GM23338 (cell line): ENCODE results near the gene MTNR1B. TPM values are rescaled to one million over a fixed set of nuclear protein-coding genes. Genes with fewer than 3 reads are reported as not detected.

ENCODE experiments used
- ATAC-seq: fragments of 200-7000 bp; cut with Tn5 transposase; 3 replicates; pipeline ENCODE4 v1.9.1; 2020
- DNase-seq: peaks from one replicate; pipeline ENCODE4 v3.0.0-alpha.2; 2015; ENCODE audit warnings: low spot score
- H2AFZ ChIP-seq: fragments of 200-600 bp; sonication (generic); 2 replicates; pipeline ENCODE4 v1.8.0; 2016; ENCODE audit warnings: antibody characterized with exemption, mild to moderate bottlenecking, moderate library complexity
- H3F3A ChIP-seq: fragments of 200-600 bp; sonication (generic); replicated peaks from 2 replicates; pipeline ENCODE4 v1.8.0; 2017; ENCODE audit warnings: antibody characterized with exemption, mixed run types, low read depth
- H3K27ac ChIP-seq: fragments of 200-600 bp; sonication (generic); 2 replicates; pipeline ENCODE4 v1.6.1; 2016; ENCODE audit warnings: low read depth
- H3K27me3 ChIP-seq: fragments of 200-600 bp; sonication (generic); 2 replicates; pipeline ENCODE4 v1.8.0; 2016; ENCODE audit warnings: mild to moderate bottlenecking, mixed run types, moderate library complexity; ENCODE audit not compliant: insufficient read depth
- H3K36me3 ChIP-seq: fragments of 200-600 bp; sonication (generic); 2 replicates; pipeline ENCODE4 v1.8.0; 2016; ENCODE audit warnings: mild to moderate bottlenecking; ENCODE audit not compliant: insufficient read depth
- H3K4me1 ChIP-seq: fragments of 200-600 bp; sonication (generic); 2 replicates; pipeline ENCODE4 v1.8.0; 2016; ENCODE audit warnings: mild to moderate bottlenecking, moderate library complexity; ENCODE audit not compliant: insufficient read depth
- H3K4me2 ChIP-seq: fragments of 200-600 bp; sonication (generic); 2 replicates; pipeline ENCODE4 v1.7.1; 2017; ENCODE audit warnings: mixed run types
- H3K4me3 ChIP-seq: fragments of 200-600 bp; sonication (generic); 2 replicates; pipeline ENCODE4 v1.6.1; 2016; ENCODE audit warnings: mixed run types
- H3K79me2 ChIP-seq: fragments of 200-600 bp; sonication (generic); replicated peaks from 2 replicates; pipeline ENCODE4 v1.8.0; 2017; ENCODE audit warnings: mild to moderate bottlenecking; ENCODE audit not compliant: insufficient read depth
- H3K9me2 ChIP-seq: fragments of 200-600 bp; sonication (generic); 2 replicates; pipeline ENCODE4 v1.8.0; 2017; ENCODE audit not compliant: insufficient read depth
- H4K20me1 ChIP-seq: fragments of 200-600 bp; sonication (generic); replicated peaks from 2 replicates; pipeline ENCODE4 v1.8.0; 2017; ENCODE audit warnings: mild to moderate bottlenecking; ENCODE audit not compliant: insufficient read depth
- H3K27ac Mint-ChIP-seq: 2 replicates; pipeline ENCODE4 v1.8.0; 2020; ENCODE audit warnings: inconsistent platforms, mild to moderate bottlenecking, moderate library complexity, mixed read lengths
- H3K27me3 Mint-ChIP-seq: 3 replicates; pipeline ENCODE4 v1.8.0; 2022; ENCODE audit warnings: low read depth, mild to moderate bottlenecking, moderate library complexity, mixed read lengths, inconsistent platforms; ENCODE audit not compliant: insufficient read depth, poor library complexity
- H3K36me3 Mint-ChIP-seq: 3 replicates; pipeline ENCODE4 v1.8.0; 2021; ENCODE audit warnings: low read depth, mild to moderate bottlenecking, inconsistent platforms, moderate library complexity, mixed read lengths
- H3K4me1 Mint-ChIP-seq: 3 replicates; pipeline ENCODE4 v1.8.0; 2020; ENCODE audit warnings: mild to moderate bottlenecking, inconsistent platforms, mixed read lengths
- H3K4me3 Mint-ChIP-seq: 3 replicates; pipeline ENCODE4 v1.8.0; 2021; ENCODE audit warnings: moderate library complexity, mild to moderate bottlenecking, inconsistent platforms, mixed read lengths
- H3K9me3 Mint-ChIP-seq: 3 replicates; pipeline ENCODE4 v1.8.0; 2020; ENCODE audit warnings: moderate library complexity, mild to moderate bottlenecking, inconsistent platforms, mixed read lengths
- CREB1 ChIP-seq: fragments of 250-450 bp; sonication (Bioruptor Pico); IDR thresholded peaks from 2 replicates; pipeline ENCODE4 v1.5.0; 2020; ENCODE audit warnings: low read depth, mild to moderate bottlenecking, moderate library complexity
- ETS1 ChIP-seq: IDR thresholded peaks from 2 replicates; pipeline ENCODE4 v1.6.1; 2016; ENCODE audit warnings: antibody characterized with exemption
- EZH2phosphoT487 ChIP-seq: fragments of 200-600 bp; sonication (generic); IDR thresholded peaks from one replicate; pipeline ENCODE4 v1.8.1; 2018; ENCODE audit warnings: antibody characterized with exemption; ENCODE audit not compliant: unreplicated experiment
- JUNB ChIP-seq: IDR thresholded peaks from one replicate; pipeline ENCODE4 v1.6.1; 2016; ENCODE audit warnings: antibody characterized with exemption; ENCODE audit not compliant: unreplicated experiment
- NANOG ChIP-seq: IDR thresholded peaks from 2 replicates; pipeline ENCODE4 v1.6.1; 2016; ENCODE audit warnings: antibody characterized with exemption, borderline replicate concordance
- REST ChIP-seq: IDR thresholded peaks from one replicate; pipeline ENCODE4 v1.6.1; 2018; ENCODE audit warnings: antibody characterized with exemption; ENCODE audit not compliant: unreplicated experiment
- STAT1 ChIP-seq: IDR thresholded peaks from one replicate; pipeline ENCODE4 v1.6.1; 2016; ENCODE audit warnings: antibody characterized with exemption; ENCODE audit not compliant: unreplicated experiment
- ZNF114 ChIP-seq: fragments of 250-450 bp; sonication (Bioruptor Pico); IDR thresholded peaks from 2 replicates; pipeline ENCODE4 v1.5.0; 2020; ENCODE audit warnings: mild to moderate bottlenecking, moderate library complexity
- ZNF462 ChIP-seq: fragments of 250-450 bp; sonication (Bioruptor Pico); IDR thresholded peaks from 2 replicates; pipeline ENCODE4 v1.5.0; 2020; ENCODE audit warnings: mild to moderate bottlenecking, moderate library complexity
- polyA plus RNA-seq: library from polyadenylated mRNA; unstranded; fragments of >200 nt; fragmentation: Nextera tagmentation; extraction: Ambion mirVana; gene quantifications from 2 replicates; pipeline ENCODE4 v1.2.1, GENCODE V29; 2016
- total RNA-seq: library from RNA; depleted of rRNA; stranded (reverse); fragments of >200 nt; shearing (Covaris generic); gene quantifications from 2 replicates; pipeline ENCODE4 v1.2.3, GENCODE V29; 2014

MTNR1B gene
- total and polyA plus RNA-seq, 2 experiments from 2014 or later, result not detected

- Histone ChIP-seq H3K27me3 (no peaks in the 10 kb centered on the region), H3K36me3 (no peaks in the 10 kb centered on the region), H3K79me2 (no peaks in the 10 kb centered on the region), H3K4me1 (no peaks in the 10 kb centered on the region), H3K4me3 (no peak overlapping the region), H3K9me2 (no peaks in the 10 kb centered on the region; the same call in 1 of the 2 replicates), H4K20me1 (no peaks in the 10 kb centered on the region), H3F3A (no peaks in the 10 kb centered on the region), H2AFZ (no peak overlapping the region), H3K4me2 (no peak overlapping the region), H3K27ac (no peak overlapping the region)
- no peaks in the 10 kb centered on the region for H3K36me3 Mint-ChIP-seq
- no peaks in the 10 kb centered on the region for H3K27me3 Mint-ChIP-seq
- no peak overlapping the region for H3K27ac Mint-ChIP-seq
- DNase-seq (no peak), ATAC-seq (no peak)
- H3K4me3 Mint-ChIP-seq, result no peak overlapping the region
- H3K9me3 Mint-ChIP-seq, result peaks cover 9% of the 10 kb centered on the region; the same call in 1 of the 3 replicates
- TF ChIP-seq NANOG (no peak), CREB1 (CRISPR knock-in tag) (no peak), ZNF114 (no peak), REST (no peak), ZNF462 (no peak), EZH2phosphoT487 (no peak), ETS1 (no peak), JUNB (no peak), STAT1 (no peak)
- no peaks in the 10 kb centered on the region for H3K4me1 Mint-ChIP-seq
Measured at GRCh38 chr11:93000511-93001476, 31.3 kb downstream of the MTNR1B start.
